GM18858 (cell line): ENCODE data around the gene PHC3.

Source experiments
- ATAC-seq: cut with Tn5 transposase; IDR thresholded peaks from one replicate; pipeline ENCODE4 v1.9.1; 2021; ENCODE audit not compliant: unreplicated experiment

Gene PHC3

DNA sequence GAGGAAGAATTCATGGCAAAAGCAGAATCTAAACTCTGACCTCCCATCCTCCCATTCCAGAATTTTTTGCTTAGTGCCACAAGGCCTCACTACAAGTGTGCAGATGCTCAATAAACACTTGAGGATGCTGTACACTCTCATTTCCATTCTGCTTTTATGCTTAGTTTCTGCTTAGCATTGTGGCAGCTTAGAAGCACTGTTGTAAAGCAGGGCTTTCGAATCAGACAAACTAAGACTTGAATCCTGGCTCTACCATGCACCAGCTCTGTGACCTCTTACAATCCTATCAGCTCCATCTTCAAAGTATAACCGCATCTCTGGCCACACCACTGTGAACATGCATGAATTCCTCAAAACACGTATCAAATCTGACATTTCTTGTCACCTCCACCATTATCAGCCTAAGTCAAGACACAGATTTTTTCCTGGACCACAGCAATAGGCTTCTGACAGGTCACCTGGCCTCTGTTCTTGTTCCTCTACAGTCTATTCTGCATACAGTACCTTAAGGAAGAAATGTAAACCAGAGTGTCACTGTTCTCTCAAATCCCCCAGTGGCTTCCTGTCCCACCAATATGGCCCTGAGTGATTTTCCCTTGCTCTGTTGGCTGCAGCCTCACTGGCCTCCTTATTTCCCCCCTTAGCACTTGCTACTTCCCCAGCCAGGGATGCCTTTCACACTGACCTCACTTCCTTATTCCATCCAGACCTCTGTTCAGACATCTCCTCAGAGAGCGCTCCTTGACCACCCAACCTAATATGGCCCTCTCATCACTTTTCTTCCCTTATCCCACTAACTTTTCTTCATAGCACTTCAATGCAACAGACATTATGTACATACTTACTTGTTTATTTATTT is 8.1 kb upstream of the PHC3 start:
- no peak for ATAC-seq

DNA sequence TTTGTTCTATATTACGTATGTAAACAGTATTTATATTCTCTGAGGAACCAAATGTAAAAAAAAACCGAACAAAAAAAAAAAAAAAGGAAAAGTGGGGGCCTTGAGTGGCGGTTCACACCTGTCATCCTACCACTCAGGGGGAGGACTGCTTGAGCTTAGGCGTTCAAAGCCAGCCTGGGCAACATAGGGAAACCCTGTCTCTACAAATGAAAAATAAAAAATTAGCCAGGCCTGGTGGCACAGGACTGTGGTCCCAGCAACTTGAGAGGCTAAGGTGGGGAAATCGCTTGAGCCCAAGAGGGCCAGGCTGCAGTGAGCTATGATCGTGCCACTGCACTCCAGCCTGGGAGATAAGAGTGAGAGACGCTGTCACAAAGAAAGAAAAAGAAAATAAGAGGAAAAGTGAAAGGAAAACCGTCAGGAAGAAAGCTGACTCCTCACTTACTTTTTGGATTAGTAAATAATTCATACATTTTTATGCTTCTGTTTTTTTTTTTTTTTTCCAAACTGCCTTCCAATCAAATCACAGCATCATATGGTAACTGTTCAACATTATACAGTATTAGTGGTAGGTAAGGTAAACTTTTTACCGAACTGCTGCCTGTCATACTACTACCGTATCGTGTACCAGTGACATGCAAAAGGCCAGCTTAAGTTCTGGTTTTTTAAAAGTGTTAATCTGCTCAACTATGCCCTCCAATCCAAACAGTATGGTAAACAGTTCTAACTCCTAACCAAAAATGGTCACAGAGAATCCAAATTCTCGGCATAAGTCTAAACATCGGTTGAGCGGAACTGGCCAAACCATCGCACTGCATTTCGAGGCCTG is 1.2 kb downstream of the PHC3 start:
- peak; percentile 24 for ATAC-seq

DNA sequence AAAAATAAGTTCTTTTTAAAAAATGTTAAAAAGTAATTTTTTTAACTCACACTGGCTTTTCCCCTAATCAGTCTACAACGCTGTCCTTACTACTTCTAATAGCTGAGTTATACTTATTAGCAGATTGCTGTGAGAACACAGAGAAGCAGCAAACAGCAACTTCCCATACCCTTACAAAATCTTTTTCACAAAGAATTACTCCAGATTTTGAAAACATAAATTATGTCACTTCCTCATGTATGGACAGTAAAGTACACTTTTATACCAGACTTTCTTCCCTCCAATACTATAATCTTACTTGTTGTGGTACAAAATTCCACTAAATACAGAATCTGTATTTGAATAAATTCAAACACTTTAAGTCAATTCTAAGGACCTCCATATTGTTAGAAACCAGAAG is 2.1 kb downstream of the PHC3 start:
- no peak for ATAC-seq

DNA sequence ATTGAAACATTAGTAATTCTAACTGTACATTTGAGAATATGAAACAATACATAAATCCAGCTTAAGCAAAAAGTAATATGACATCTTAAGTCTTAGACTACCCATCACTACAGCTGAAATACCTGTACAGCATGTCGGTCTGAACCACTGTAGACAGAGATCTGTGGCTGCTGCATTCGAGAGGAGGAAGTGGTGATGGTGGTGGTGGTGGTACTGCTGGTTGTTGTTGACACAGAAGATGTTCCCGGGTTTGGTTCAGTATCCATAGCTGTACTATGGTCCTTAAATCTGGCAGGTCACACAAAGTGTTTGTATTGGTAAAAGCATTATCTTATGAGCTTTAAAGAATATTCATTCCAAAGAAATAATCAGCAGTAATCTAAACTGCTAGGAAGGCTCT is 2.9 kb downstream of the PHC3 start:
- ATAC-seq = no peak

DNA sequence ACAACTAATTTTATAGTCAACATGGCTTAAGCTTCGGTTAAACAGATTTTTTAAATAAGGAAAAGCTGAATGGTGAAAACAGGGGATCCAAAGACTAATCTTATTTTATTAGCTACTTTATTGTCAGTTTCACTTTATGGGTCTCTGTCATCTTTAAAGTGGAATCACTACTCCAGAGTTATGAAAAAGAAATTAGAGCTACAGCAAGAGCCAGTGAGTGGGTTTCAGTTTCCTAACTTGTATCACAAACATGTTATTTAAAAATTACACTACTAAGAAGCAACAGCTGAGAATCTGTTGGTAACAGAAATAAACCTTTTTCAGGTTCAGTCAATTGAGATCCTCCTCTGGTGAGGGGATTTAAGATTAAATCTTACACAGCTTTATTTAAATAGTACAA is 10.0 kb downstream of the PHC3 start:
- ATAC-seq = peak; percentile 80

DNA sequence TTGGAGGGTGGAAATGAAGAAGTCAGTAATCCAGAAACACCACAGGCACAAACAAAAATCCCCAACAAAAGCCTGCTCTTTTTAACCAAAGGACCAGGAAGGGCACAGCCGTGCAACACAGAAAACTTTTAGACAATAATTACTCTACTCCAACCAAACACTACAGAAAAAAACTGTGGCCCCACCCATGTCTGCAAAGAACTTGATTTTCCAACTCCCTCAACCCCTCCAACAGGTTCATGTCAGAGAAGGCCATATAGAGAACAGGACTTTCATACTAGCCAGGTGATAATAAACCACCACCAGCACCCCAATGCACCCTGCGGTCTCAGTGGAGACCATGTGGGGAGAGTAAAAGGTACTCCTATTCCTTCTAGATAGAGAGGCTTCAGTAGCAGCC is 16.8 kb downstream of the PHC3 start:
- no peak for ATAC-seq

DNA sequence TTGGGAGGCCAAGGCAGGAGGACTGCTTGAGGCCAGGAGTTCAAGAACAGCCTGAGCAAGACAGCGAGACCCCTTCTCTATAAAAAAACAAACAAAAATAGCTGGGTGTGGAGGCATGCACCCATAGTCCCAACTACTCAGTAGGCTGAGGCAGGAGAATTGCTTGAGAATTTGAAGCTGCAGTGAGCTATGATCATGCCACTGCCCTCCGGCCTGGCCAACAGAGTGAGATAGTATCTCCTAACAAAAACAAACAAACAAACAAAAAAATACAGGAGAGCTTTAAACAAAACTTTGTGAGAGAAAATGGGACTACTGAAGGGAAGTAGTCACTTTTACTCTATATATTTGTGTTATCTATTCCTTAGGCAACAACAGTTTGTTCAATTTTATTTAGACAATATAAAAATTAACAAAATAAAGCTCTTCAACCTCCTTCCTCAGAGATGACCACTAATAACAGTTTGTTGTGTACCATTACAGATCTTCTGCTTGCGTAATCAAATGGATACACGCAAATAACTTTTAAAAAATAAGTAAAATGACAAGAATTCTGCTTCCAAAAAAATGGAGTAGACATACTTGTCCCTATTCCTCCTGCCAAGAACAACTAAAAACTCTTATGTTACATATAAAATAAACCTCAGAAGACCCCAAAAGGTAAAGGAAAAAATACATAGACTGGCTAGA is 17.4 kb downstream of the PHC3 start:
- no peak for ATAC-seq

DNA sequence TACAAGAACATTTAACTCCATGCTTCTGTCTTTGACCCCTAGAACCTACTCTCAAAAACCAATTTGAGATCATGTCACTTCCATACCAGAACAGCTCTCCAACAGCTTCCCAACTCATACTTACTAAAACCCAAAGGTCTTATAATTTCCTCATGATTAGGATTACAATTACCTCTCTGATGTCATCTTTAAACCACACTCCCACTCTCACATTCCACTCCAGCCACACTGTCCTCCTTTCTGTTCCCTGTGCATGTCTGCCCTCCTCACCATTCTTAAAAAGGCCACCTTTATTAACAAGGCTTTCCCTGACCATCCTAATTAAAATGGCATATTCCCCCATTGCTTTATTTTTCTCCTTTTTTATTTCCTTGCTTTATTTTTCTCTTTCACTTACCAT is 18.9 kb downstream of the PHC3 start:
- no peak for ATAC-seq

DNA sequence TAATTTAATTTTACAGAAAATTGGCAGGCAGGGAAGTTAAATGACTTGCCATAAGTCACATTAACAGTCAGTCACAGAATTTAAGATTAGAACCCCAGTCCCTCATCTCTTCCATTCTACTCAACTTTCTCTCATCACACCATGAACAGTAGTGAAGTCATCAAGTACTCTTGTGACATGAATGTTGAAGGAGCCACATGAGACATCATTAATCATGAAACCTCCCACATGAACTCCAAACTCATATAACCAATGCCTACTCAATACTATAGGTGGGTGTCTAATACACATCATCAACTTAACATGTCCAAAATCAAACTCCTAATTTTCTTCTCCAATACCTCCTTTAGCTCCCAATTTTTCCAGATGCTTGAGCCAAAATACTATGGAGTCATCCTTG is 19.5 kb downstream of the PHC3 start:
- ATAC-seq = no peak

DNA sequence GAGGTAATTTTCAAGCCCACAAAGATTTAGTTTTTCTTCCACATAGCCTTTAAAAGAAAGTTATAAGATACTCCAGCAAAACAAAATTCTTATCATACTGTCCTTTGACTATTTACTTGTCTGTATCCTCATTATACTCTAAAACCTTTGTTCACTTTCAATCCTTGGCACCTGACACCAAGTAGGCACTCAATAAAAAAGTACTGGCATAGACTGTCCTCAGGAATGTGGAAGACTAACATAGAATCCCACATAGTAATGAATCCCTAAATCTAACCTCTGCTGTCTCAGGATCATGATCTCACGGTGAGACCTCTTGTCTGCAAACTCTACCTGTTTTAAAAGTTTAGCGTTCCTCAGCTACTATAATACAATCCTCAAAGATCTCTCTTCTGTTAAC is 21.6 kb downstream of the PHC3 start:
- no peak for ATAC-seq

DNA sequence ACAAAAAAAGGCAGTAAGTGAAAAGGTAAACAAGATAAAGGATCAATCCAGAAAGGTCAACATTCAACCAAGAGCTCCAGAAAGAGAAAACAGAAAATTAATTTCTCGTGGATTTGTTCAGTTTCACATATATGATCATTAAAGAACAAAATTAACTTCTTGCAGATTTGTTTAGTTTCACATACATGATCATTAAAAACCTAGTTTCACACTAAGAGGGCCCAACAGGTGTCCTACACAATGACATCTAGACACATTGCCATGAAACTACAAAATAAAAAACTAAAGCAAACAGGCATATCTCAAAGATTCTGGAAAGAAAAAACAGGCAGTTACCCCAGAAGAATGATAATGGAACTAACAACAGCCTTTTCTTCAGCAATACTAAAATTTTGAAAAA is 22.1 kb downstream of the PHC3 start:
- no peak for ATAC-seq

DNA sequence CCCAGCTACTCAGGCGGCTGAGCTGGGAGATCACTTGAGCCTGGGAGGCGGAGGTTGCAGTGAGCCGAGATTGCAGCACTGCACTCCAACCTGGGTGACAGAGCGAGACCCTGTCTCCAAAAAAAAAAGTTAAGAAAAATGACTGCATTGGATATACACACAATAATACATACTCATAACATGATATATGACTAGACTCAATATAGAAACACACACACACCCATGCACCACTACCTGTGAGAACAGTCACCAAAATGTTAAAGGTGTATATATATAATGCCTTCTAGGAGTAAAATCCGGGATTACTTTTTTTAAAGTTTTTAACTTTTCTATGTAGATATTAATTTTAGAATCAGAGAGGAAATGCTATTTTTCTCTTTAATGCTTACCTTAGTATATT is 25.9 kb downstream of the PHC3 start:
- no peak for ATAC-seq

DNA sequence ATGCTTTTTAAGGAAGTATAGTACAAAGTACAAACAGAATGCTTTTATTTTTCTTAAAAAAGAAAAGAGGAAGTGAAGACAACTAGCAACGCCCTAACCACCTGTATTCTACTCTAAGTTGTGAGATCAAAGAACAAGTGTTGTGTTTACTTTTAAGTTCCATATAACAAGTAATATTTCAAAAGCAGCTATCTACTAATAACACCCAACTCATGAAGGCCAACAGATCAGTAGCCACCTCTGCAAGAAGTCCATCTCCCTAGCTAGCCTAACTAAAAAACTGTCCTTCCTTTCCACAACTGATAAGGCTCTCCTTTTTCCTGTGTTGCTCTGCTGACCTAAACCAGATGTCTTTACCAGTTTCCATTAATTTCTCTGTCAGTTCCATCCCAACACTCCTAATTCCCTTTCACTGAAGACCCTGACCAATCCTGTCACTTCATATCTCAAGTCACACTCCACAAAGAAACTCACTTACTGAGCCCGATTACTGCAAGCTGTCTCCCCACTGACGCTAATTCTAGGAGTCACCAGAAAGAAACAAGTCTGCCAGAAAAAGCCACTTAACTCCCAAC is 26.9 kb downstream of the PHC3 start:
- peak; percentile 89 for ATAC-seq

DNA sequence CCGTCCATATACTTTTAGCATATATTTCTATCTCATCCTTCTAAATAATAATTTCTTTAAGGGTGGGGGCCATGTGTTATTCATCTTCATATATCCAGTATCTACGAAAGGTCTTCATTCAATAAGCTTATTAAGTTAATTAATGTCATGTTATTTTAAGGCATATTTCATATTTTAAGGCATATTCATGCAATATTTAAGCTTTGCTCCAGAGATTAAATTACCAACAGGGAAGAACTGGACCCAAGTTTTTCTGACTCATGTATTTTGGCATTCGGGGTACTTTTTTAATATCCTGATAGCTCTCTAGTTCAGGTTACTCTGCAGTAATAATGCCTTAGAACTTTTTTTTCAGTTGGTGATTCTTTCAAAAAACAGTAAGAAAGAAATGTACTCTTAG is 27.4 kb downstream of the PHC3 start:
- ATAC-seq = peak; percentile 3

DNA sequence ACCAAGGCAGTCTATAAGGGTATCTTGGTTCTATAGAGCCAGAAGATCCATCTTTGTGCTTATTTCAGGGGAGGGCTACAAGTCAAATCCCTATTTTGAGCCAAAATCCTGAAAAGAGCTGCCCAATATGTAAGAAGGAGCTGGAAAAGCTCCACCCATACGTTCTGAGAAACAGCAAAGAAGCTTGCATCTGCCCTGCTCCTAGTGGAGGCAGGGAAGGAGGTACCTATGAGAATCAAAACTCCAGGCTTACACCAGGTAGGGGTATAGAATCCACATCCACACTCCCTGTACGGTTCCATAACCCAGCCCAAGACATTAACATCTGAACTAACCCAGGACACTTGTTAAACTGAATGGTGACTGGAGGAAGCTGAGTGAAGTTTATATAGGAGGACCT is 30.0 kb downstream of the PHC3 start:
- no peak for ATAC-seq

DNA sequence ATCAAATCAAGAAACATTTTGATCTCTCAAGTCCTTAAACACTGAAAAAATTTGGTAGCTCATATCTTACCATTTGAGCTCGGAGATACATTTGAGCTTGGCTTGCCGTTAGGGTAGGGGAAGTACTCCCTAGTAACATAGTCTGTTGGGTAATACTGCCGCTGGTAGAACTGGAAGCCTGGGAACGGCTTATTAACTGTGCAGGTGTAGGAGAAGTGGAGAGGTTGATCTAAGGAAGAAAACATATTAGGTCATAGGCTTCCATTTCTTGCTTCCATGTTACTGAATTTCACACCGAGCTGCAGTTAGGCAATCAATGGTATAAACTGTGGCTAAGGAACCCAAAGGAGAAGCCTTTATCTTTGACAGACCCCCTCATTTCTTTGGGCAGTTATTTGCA is 32.5 kb downstream of the PHC3 start:
- ATAC-seq = no peak

DNA sequence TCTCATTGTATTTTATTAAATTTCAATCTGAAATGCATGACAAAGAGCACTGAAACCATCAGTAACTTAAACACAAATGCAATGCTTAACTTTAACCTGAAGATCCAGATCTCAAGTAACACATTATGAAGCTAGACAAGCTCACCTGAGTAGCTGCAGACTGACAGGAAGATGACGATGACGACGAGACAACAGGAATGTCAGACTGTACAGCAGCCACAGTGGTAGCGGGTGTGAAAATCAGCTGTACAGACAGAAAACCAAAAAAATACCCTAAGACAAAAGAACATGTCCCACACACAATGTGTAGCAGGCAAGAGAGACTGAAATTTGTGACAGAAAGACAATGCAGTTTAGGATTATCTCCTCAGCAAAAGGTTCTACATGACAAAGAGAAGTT is 36.3 kb downstream of the PHC3 start:
- ATAC-seq = no peak

DNA sequence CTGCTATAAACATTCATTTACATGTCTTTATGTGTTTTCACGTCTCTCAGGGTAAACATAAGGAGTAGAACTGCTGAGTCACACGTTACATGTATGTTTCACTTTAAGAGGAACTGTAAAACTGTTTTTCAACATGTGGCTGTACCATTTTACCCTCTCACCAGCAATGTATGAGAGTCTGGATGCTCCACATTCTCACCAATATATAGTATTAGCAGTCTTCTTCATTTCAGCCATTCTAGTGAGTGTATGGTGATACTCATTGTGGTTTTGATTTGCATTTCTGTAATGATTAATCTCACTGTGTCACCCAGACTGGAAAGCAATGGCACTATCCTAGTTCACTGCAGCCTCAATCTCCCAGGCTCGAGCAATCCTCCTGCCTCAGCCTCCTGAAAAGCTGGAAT is 37.1 kb downstream of the PHC3 start:
- peak; percentile 92 for ATAC-seq

DNA sequence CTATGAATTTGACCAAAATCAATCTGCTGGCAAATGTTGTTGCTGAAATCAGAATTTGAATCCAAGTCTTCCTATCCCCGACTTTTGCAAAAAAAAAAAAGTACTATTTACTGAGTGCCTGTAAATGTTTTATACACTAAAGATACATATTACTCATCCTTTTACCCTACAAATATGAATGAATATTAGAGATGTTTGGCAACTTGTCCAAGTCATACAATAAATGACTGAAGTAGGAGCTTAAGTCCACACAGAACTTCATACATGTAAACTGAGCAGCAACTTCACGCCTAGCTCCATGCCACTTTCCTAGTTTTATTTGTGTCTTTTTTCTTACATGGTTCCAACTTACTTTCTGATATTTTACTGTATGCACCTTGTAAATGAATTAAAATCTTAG is 39.2 kb downstream of the PHC3 start:
- ATAC-seq = no peak

DNA sequence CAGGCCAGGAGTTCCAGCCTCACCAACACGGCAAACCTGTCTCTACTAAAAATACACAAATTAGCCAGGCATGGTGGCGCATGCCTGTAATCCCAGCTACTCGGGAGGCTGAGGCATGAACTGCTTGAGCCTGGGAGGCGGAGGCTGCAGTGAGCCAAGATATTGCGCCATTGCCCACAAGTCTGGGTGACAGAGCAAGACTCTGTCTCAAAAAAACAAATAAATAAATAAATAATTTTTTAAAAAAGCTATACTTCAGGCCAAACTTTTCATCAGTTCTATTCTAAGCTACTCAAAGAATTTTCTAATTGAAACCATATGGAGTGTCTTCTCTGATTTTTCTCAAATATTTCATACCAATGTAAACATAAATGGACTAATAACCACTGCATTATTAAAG is 43.5 kb downstream of the PHC3 start:
- no peak for ATAC-seq

DNA sequence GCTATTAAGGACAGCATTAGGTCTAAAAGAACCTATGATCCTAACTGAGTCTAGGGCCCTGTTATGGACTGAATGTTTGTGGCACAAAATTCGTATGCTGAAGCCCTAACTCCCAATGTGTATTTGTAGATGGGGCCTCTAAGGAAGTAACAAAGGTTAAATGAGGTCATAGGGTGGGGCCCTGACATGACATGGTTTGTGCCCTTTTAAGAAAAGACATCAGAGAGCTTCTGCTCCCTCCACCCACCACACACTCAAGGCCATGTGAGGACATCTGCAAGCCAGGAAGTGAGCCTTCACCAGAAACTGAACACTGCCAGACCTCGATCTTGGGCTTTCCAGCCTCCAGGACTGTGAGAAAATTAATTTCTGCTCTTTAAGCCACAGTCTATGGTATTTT is 49.2 kb downstream of the PHC3 start:
- ATAC-seq = no peak
